HUES64 (cell line): ENCODE results near the gene TCF7L1.

Experiments used
- H3K27ac ChIP-seq: 2 replicates; pipeline ENCODE4 v1.7.0; 2013; ENCODE audit warnings: low read depth, low read length, inconsistent platforms
- H3K27me3 ChIP-seq: 2 replicates; pipeline ENCODE4 v1.6.1; 2013; ENCODE audit warnings: mild to moderate bottlenecking, low read length; ENCODE audit not compliant: insufficient read depth
- H3K36me3 ChIP-seq: 2 replicates; pipeline ENCODE4 v1.6.1; 2013; ENCODE audit warnings: mild to moderate bottlenecking, low read length; ENCODE audit not compliant: insufficient read depth
- H3K4me1 ChIP-seq: 2 replicates; pipeline ENCODE4 v1.6.1; 2013; ENCODE audit warnings: mild to moderate bottlenecking, low read length, moderate library complexity; ENCODE audit not compliant: insufficient read depth
- H3K4me3 ChIP-seq: 2 replicates; pipeline ENCODE4 v1.5.1; 2013; ENCODE audit warnings: mild to moderate bottlenecking, low read length, moderate library complexity
- H3K9ac ChIP-seq: 2 replicates; pipeline ENCODE4 v1.6.1; 2013; ENCODE audit warnings: mild to moderate bottlenecking, low read depth, low read length
- H3K9me3 ChIP-seq: 2 replicates; pipeline ENCODE4 v1.6.1; 2013; ENCODE audit warnings: low read depth, low read length; ENCODE audit not compliant: insufficient read depth
- WGBS: fragments of 150-250, 120-280 bp; methylation state at CpG from one replicate; pipeline ENCODE4 v1.1.7; 2013; ENCODE audit warnings: missing lambda C conversion rate; 5-methylcytosine and 5-hydroxymethylcytosine counted together

The TCF7L1 gene

DNA sequence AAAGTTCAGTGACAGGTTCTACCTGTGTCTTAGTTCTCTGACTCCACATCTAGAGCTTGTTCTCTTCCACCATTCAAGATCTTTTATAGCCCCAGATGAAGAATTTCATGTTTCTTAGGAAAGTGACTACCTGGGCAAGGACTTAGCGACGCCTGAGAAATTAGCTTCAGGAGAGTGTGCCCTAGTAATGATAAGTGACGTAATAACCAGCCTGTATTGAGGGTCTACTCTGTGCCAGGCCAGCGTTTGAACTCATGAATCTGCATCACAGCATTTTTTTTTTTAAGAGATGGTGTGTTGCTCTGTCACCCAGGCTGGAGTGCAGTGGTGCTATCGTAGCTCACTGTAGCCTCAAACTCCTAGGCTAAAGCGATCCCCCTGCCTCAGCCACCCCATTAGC, 51.8 kb downstream of the TCF7L1 start:
- Histone ChIP-seq H3K9me3 (no peaks in the 10 kb centered on the region), H3K27ac (no peak overlapping the region), H3K36me3 (peaks cover 13% of the 10 kb centered on the region), H3K27me3 (no peaks in the 10 kb centered on the region), H3K4me3 (no peak overlapping the region), H3K4me1 (peaks cover 37% of the 10 kb centered on the region), H3K9ac (no peak overlapping the region)
- WGBS: 97% methylated on average over 6 of the region's 6 CpGs

DNA sequence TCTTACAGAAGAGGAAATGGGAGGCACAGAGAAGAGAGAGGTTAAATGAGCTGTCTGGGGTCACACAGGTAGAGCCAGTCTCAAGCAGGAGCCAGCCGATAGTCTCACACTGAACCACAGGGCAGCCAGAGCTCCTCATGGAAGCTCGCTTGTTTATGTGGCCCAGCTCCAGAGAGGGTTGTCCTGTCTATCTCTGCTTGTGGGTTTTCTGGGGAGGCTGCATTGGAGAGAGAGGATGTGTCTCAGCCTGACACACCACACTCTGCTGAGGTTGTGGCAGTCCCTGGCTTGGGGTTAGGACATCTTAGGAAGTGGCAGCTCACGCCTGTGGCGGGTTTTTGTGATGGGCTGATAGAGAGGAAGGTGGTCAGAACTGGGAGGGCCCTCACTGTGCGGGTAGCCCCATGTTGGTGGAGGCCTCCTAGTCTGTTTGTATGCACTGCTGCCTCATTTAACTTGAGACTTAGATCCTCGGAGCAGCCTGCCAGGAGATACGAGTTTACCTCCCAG, 52.3 kb downstream of the TCF7L1 start:
- H3K4me3 ChIP-seq: no peak overlapping the region
- H3K9ac ChIP-seq: no peak overlapping the region
- no peaks in the 10 kb centered on the region for H3K9me3 ChIP-seq
- WGBS: 95% methylated on average over 7 of the region's 7 CpGs
- peaks cover 13% of the 10 kb centered on the region for H3K36me3 ChIP-seq
- H3K27me3 ChIP-seq: no peaks in the 10 kb centered on the region
- no peak overlapping the region for H3K27ac ChIP-seq
- H3K4me1 ChIP-seq: peaks cover 32% of the 10 kb centered on the region

DNA sequence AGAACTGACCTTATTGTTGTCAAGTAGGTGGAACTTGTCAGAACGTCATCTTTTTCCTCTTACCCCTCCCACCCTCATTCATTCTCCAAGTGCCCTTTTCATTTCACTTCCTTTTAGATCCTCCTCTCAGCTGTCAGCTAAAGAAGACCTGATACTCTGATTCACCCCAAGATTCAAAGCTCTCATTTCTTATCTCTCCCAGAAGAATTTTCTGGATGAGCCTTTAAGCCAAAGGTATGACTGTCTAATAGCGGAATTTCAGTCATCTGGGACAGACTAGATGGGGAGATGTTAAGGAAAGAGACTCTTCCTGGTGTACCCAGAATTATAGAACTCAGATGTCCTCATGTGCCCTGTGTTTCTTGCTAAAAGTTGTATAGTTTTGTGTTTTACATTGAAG, 53.9 kb downstream of the TCF7L1 start:
- H3K36me3 ChIP-seq: peaks cover 13% of the 10 kb centered on the region
- no peak overlapping the region for H3K27ac ChIP-seq
- H3K9ac ChIP-seq: no peak overlapping the region
- H3K4me1 ChIP-seq: peaks cover 21% of the 10 kb centered on the region
- no peak overlapping the region for H3K4me3 ChIP-seq
- no peaks in the 10 kb centered on the region for H3K9me3 ChIP-seq
- no peaks in the 10 kb centered on the region for H3K27me3 ChIP-seq
- 90% methylated on average over 2 of the region's 2 CpGs for WGBS

DNA sequence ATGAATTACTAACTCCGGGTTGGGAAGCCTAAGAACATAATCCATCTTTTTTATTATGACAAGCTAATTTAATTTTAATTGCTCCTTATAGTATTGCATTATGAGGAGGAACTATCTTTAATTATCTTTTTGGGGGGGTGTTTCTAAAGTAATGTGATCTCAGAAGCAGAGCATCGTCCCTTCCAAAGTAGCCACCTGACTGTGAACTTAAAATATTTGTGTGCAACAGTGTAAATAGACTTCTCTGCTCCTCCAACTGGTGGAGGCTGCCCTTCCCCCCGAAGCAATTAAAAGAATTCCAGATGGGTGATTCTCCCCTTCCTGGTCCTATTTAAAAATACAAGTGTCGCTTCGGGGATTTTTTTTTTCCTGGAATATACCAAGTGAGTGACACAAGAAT, 55.7 kb downstream of the TCF7L1 start:
- H3K9ac ChIP-seq: no peak overlapping the region
- peaks cover 21% of the 10 kb centered on the region for H3K4me1 ChIP-seq
- peaks cover 13% of the 10 kb centered on the region for H3K36me3 ChIP-seq
- no peaks in the 10 kb centered on the region for H3K27me3 ChIP-seq
- WGBS: 89% methylated on average over 4 of the region's 5 CpGs
- H3K4me3 ChIP-seq: no peak overlapping the region
- peak overlapping the region; percentile 26; the same call in 1 of the 2 replicates for H3K27ac ChIP-seq
- H3K9me3 ChIP-seq: no peaks in the 10 kb centered on the region

DNA sequence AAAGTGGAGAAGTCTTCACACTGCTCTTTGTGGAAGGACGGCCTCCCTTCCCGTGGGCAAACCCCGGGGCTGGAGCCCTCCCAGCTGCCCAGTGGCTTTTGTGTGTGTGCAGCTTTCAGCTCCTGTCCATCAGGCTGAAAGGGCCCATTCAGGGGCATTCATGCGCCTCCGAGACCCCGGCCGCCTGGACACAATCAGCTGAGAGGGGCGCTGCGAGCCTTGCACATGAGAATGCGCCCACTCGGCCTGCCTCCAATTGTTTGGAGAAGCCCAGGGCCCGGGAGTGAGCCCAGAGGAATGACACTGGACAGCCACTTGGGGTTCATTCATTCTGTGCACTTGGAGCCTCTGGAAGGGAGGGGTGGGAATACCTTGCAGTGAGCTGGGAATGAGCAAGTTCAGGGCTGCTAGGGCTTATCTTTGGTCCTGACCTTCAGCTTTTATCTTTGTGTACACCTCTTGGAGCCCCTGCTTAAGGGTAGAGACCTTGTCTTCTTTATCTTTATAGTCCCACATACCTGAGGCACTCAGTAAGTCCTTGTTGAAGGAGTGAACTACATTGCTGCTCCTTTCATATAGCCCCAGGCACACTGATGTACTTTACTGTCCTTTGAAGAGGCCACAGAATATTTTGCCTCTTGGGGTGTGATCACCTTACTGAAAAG, 56.5 kb downstream of the TCF7L1 start:
- WGBS: 91% methylated on average over 12 of the region's 12 CpGs
- Histone ChIP-seq H3K9ac (no peak overlapping the region), H3K27me3 (no peaks in the 10 kb centered on the region)

DNA sequence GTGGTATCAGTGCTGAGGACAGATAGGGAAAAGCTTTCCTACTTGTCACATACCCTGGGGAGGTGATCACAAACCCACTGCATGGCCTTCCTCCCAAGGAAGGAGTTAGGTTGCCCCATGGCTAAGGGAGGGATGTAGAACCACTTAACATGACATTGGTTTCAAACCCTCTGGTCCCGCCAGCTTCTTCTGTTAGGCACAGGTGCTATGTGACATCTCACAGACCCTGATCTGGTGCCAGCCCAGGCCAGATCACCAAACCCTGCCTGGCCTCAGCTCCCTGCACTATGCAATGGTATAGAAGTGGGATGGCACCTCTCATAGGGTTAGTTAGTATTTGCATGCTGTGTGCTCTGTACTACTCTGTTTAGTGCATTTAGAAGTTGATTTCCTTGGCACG, 58.0 kb downstream of the TCF7L1 start:
- no peak overlapping the region for H3K9ac ChIP-seq
- 94% methylated on average over 2 of the region's 2 CpGs for WGBS
- no peak overlapping the region for H3K27ac ChIP-seq
- H3K4me3 ChIP-seq: no peak overlapping the region
- no peaks in the 10 kb centered on the region for H3K27me3 ChIP-seq
- H3K9me3 ChIP-seq: no peaks in the 10 kb centered on the region
- peaks cover 21% of the 10 kb centered on the region for H3K4me1 ChIP-seq
- H3K36me3 ChIP-seq: peaks cover 13% of the 10 kb centered on the region

More for the DNA sequence above, 56.5 kb downstream of the TCF7L1 start:
- no peaks in the 10 kb centered on the region for H3K9me3 ChIP-seq
- peaks cover 13% of the 10 kb centered on the region for H3K36me3 ChIP-seq
- H3K4me1 ChIP-seq: peaks cover 21% of the 10 kb centered on the region
- peak overlapping the region; percentile 15; the same call in 1 of the 2 replicates for H3K27ac ChIP-seq
- no peak overlapping the region for H3K4me3 ChIP-seq

DNA sequence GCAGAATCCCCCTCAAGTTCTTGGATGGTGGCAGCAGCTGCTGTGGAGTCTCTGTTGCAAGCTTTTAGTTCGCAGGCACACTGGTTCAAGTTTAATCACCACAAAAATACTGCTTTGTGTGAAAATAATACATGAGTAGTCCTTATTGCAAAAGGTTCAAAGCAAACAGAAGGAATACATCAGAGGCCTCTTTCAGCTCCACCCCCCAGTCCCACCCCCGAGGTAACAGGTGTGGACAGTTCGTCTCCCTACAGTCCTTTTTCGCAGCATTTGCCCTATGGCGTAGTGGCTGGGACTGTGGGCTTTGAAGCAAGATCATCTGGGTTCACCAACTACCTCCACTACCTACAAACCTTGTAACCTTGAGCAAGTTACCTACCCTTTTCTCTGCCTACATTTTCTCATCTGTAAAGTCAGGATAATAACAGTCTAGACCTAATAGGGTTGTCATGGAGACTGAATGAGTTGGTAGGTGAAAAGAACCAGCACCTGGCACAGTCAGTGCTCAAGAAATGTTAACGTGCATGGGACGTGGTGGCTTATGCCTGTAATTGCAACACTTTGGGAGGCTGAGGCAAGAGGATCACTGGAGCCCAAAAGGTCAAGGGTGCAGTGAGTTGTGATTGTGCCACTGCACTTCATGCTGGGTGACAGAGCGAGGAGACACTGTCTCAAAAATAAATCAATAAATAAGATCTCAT, 61.7 kb downstream of the TCF7L1 start:
- Histone ChIP-seq H3K27ac (no peak overlapping the region), H3K4me1 (no peaks in the 10 kb centered on the region), H3K27me3 (no peaks in the 10 kb centered on the region), H3K4me3 (no peak overlapping the region), H3K36me3 (no peaks in the 10 kb centered on the region), H3K9me3 (no peaks in the 10 kb centered on the region), H3K9ac (no peak overlapping the region)
- WGBS: 81% methylated on average over 8 of the region's 8 CpGs

DNA sequence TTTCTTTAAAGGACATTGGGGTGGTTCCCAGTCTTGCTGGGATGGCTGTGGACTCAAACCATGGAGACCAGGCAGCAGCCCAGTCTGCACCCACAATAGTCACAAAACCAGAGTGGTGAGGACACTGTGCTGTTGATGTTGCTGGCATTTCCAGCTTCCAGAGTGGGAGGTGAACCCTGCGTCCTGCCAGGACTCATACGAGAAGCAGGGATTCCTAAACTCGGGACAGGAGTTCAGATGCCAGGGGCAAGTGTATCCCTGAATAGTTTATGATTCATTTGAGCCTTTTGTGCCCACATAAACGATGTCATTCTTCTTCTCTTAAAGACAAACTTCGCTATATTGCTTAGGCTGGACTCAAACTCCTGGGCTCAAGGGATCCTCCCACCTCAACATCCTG, 62.8 kb downstream of the TCF7L1 start:
- no peak overlapping the region for H3K9ac ChIP-seq
- H3K27ac ChIP-seq: no peak overlapping the region
- no peaks in the 10 kb centered on the region for H3K36me3 ChIP-seq
- 97% methylated on average over 5 of the region's 5 CpGs for WGBS
- no peaks in the 10 kb centered on the region for H3K4me1 ChIP-seq
- H3K9me3 ChIP-seq: no peaks in the 10 kb centered on the region
- no peak overlapping the region for H3K4me3 ChIP-seq
- H3K27me3 ChIP-seq: no peaks in the 10 kb centered on the region

DNA sequence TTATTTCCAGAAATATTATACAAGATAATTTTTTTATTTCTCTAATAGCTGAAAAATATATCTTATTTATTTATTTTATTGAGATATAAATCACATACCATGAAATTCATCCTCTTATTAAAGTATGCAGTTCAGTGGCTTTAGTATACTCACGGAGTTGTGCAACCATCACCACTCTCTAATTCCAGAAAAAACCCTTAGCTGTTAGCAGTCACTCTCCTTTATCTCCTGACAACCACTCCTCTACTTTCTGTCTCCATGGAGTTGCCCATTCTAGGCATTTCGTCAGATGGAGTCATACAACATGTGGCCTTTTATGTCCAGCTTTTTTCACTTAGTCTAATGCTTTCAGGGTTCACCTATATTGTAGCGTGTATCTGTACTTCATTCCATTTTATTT, 66.5 kb downstream of the TCF7L1 start:
- H3K4me1 ChIP-seq: no peaks in the 10 kb centered on the region
- no peak overlapping the region for H3K27ac ChIP-seq
- H3K27me3 ChIP-seq: no peaks in the 10 kb centered on the region
- no peak overlapping the region for H3K4me3 ChIP-seq
- no peaks in the 10 kb centered on the region for H3K36me3 ChIP-seq
- WGBS: 95% methylated on average over 3 of the region's 3 CpGs
- no peak overlapping the region for H3K9ac ChIP-seq
- no peaks in the 10 kb centered on the region for H3K9me3 ChIP-seq

DNA sequence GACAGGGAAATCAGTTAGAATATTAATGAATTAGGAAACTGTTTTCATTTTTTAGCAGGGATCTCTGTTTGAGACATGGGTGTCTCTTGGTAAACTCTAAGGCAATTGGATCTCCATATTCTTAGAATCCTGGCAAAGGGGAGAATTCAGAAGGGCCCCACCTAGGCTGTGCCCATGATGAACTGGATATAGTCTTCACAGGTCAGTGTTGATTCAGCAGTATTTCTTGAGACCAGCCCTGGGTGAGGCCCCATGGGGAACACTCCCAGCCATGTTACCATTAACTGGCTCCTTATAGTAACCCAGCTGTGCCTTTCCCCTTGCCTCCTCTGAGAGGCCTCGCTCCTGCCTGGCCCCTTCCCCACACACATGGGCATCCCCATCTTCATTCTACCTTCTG, 76.7 kb downstream of the TCF7L1 start:
- Histone ChIP-seq H3K27me3 (no peaks in the 10 kb centered on the region), H3K4me3 (no peak overlapping the region), H3K27ac (no peak overlapping the region), H3K9ac (no peak overlapping the region), H3K36me3 (no peaks in the 10 kb centered on the region), H3K9me3 (no peaks in the 10 kb centered on the region), H3K4me1 (peaks cover 21% of the 10 kb centered on the region)
- 93% methylated on average over 1 of the region's 1 CpG for WGBS

DNA sequence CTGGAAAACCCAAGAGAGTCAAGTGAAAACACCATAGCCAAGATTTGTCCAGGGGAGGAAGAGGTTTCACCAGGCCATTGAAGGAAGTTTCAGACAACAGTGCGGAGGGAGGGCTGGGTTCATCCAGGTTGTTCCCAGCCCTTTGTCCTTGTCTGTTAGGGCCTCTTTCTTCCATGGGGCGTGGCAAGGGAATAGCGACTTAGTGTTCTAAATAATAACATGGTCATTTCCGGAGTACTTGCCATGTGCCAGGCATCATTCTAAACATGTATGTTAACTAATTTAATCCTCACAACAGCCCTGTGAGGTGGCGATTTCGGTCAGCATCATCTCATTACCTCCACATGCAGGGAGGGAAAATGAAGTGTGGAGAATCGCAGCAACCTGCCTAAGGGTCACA, 77.3 kb downstream of the TCF7L1 start:
- 81% methylated on average over 6 of the region's 7 CpGs for WGBS
- Histone ChIP-seq H3K9me3 (no peaks in the 10 kb centered on the region), H3K4me1 (peaks cover 27% of the 10 kb centered on the region), H3K27me3 (no peaks in the 10 kb centered on the region), H3K36me3 (no peaks in the 10 kb centered on the region), H3K27ac (no peak overlapping the region), H3K9ac (no peak overlapping the region), H3K4me3 (no peak overlapping the region)
